ENCODE measurements around the gene DNAJA4. TPM values are rescaled to one million over a fixed set of nuclear protein-coding genes. Genes with fewer than 3 reads are reported as not detected.

Gene DNAJA4
- total RNA-seq, 1 donor from 2014 or later: 4.7 TPM

GRCh38 chr15:78313383-78313782 is 49.0 kb downstream of the DNAJA4 start:
- no peak for DNase-seq (ENCODE audit: low read depth, low spot score)

- DNase-seq (ENCODE audit: low read depth, low spot score): no peak
These were observed 49.8 kb downstream of the DNAJA4 start for GRCh38 chr15:78314181-78314581.

GRCh38 chr15:78315686-78316282 is 51.4 kb downstream of the DNAJA4 start:
- no peak for DNase-seq (ENCODE audit: low read depth, low spot score)

- no peak for DNase-seq (ENCODE audit: low read depth, low spot score)
These were observed 52.1 kb downstream of the DNAJA4 start for GRCh38 chr15:78316283-78317083.

- DNase-seq (ENCODE audit: low read depth, low spot score): no peak
These were observed 52.9 kb downstream of the DNAJA4 start for GRCh38 chr15:78317145-78317836.

- DNase-seq (ENCODE audit: low read depth, low spot score): no peak
These were observed 55.2 kb downstream of the DNAJA4 start for GRCh38 chr15:78319588-78319987.

GRCh38 chr15:78320183-78320582 is 55.8 kb downstream of the DNAJA4 start:
- DNase-seq (ENCODE audit: low read depth, low spot score): no peak

GRCh38 chr15:78321041-78321570 is 56.7 kb downstream of the DNAJA4 start:
- DNase-seq (ENCODE audit: low read depth, low spot score): no peak

GRCh38 chr15:78321786-78322185 is 57.4 kb downstream of the DNAJA4 start:
- no peak for DNase-seq (ENCODE audit: low read depth, low spot score)

- peak; percentile 71 for DNase-seq (ENCODE audit: low read depth, low spot score)
These were observed 57.9 kb downstream of the DNAJA4 start for GRCh38 chr15:78322243-78322642.

- DNase-seq (ENCODE audit: low read depth, low spot score): no peak
These were observed 58.6 kb downstream of the DNAJA4 start for GRCh38 chr15:78322724-78323521.

- DNase-seq (ENCODE audit: low read depth, low spot score): no peak
These were observed 59.3 kb downstream of the DNAJA4 start for GRCh38 chr15:78323693-78324092.

GRCh38 chr15:78324144-78324543 is 59.8 kb downstream of the DNAJA4 start:
- no peak for DNase-seq (ENCODE audit: low read depth, low spot score)

GRCh38 chr15:78325092-78325843 is 60.9 kb downstream of the DNAJA4 start:
- no peak for DNase-seq (ENCODE audit: low read depth, low spot score)

- no peak for DNase-seq (ENCODE audit: low read depth, low spot score)
These were observed 63.1 kb downstream of the DNAJA4 start for GRCh38 chr15:78327466-78327865.

GRCh38 chr15:78329625-78330024 is 65.3 kb downstream of the DNAJA4 start:
- DNase-seq (ENCODE audit: low read depth, low spot score): no peak
